DND-41 (cell line): ENCODE results near the gene OR2B2.

Source experiments
- CTCF ChIP-seq: IDR thresholded peaks from 2 replicates; pipeline ENCODE4 v1.5.1; 2012; ENCODE audit warnings: borderline replicate concordance, low read length, moderate library complexity, mild to moderate bottlenecking; ENCODE audit not compliant: poor library complexity, severe bottlenecking; ENCODE audit errors: extremely low read depth
- EZH2 ChIP-seq: IDR thresholded peaks from 3 replicates; pipeline ENCODE4 v1.6.1; 2012; ENCODE audit warnings: borderline replicate concordance, low read depth, mild to moderate bottlenecking, moderate library complexity, low read length, inconsistent platforms; ENCODE audit not compliant: severe bottlenecking

GRCh38 chr6:27931209-27931608, 19.0 kb upstream of the OR2B2 start:
- TF ChIP-seq CTCF (no peak), EZH2 (no peak)
